ENCODE data around the gene GALNT8.

The GALNT8 gene

GRCh38 chr12:4802841-4803240 is 82.6 kb downstream of the GALNT8 start:
- DNase-seq (ENCODE audit: low read depth) = no peak

GRCh38 chr12:4806439-4807115 is 86.4 kb downstream of the GALNT8 start:
- DNase-seq (ENCODE audit: low read depth) = no peak

DNA sequence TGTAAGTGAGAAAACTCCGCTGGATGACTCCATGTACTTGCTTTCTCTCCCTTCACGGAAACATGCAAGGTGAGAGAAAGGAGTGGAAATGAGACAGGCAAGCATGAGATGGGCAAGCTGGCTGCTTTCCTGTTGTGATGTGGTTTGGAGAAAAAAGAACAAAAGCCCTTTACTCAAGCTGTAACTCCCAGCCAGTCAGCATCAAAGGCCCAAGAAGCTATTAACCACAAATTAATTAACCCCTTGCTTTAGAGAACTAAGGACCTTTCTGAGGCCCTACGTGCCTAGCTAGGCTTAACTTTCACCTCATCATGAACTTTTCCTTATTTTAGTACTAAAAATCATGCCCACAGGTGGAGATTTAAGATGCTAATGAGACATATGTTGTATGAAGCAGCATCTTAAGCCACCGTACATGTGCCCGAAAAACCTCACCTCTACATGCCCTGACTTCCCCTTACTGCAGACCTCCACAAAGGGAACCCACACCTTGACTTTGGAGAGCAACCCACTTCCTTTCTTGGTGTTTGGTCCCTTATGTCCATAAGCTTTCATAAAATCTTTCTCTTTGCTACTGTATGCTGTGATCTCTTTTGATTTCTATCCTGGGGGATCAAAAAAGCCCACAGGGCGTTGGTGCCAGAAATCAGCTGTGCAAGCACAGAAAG is 87.0 kb downstream of the GALNT8 start:
- no peak for DNase-seq (ENCODE audit: low read depth)

DNA sequence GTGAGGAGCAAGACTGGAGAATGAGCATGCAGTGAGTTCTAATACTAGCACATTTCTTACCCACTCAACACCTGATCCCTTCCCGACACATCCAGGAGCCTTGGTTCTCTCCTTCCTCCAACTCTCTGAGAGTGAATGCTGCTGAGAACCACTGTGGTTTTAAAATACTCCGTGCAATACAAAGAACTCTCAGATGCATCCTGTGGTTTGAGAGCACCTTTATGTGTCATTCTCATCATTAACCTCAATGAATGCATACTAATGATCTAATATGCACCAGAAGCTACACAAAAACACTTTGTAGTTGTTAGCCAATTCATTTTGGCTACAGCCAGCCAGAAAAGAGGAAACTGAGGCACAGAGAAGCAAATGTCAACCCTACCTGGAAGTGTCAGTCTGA is 87.6 kb downstream of the GALNT8 start:
- no peak for DNase-seq (ENCODE audit: low read depth)

GRCh38 chr12:4809013-4809448 is 88.8 kb downstream of the GALNT8 start:
- no peak for DNase-seq (ENCODE audit: low read depth)

GRCh38 chr12:4809449-4810218 is 89.4 kb downstream of the GALNT8 start:
- DNase-seq (ENCODE audit: low read depth) = no peak

- no peak for DNase-seq (ENCODE audit: low read depth)
These were observed 90.0 kb downstream of the GALNT8 start for GRCh38 chr12:4810219-4810671.

- DNase-seq (ENCODE audit: low read depth) = no peak
These were observed 92.6 kb downstream of the GALNT8 start for GRCh38 chr12:4812624-4813327.

DNA sequence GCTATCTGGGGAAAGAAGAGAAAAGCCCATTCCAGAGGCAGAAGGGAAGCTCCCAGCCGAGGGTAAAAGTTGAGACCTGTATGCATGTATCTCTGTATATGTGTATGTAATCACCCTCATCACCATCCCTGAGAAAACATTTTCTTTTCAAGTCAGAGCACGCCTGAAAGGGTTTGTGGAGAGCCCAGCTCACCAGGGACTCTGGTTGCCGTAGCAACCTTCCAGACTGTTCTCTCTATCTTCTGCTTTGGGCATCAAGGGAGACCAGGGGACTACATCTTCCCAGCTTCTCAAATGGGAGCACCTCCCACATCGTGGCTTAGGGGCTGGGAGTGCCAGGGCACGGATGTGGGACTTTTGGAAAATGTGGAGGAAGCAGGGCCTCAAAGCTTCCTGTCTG is 93.5 kb downstream of the GALNT8 start:
- no peak for DNase-seq (ENCODE audit: low read depth)

DNA sequence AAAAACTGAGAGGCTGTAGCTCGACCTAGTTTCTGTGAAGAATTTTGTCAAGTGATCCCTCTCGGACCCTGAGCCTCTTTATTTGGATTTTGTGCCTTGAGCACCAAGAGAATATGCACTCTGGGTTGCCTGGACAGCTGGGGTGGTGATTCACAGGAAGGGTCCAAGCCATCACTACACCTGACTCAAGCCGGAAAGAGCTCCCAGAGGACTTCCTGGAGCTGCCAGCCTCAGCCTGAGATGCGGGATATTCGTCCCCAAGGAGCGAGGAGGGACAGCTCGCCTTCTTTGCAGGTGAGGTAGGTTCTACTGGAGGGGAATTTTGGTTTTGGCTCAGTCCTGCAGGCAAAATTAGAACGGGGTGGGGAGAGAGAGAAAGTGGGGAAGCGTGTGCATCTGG is 94.3 kb downstream of the GALNT8 start:
- no peak for DNase-seq (ENCODE audit: low read depth)

DNA sequence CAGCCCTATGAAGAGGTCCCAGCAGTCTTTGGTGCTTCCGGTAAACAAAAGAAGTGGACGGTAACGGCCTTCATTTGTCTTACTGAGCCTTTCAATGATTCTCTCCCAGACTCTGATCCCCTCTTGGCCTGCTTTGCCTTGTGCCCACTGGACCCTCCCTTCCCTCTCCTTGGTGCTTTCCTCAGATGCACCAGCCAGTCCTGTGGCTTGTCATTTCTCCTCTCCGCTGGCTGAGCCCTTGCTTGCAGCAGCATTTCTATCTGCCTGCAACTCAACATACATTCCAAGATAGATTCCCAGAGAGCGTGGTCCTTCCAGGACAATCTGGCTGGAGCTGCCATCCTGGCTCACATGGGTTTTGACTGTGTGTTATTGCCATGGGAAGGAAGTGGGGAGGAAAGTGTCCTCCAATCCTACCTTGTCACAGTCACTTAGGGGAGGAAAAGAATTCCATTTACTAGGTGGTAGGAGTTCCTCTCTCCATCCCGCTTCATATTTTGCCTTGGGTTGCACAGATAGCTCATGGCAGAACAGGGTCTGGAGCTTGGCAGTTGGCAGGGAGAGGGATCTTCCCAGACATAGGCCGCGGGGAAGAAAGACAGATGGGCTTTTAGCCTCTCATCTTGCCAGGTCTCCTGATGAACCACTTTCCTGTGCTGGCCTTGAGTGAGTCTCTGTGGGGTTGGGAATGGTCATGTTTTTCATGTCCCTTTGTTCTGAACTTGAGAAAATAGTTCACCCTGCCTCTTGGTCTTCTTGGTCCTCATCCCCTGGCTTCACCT is 96.7 kb downstream of the GALNT8 start:
- DNase-seq (ENCODE audit: low read depth) = no peak

- no peak for DNase-seq (ENCODE audit: low read depth)
These were observed 97.7 kb downstream of the GALNT8 start for GRCh38 chr12:4817880-4818279.

GRCh38 chr12:4819654-4820053 is 99.5 kb downstream of the GALNT8 start:
- no peak for DNase-seq (ENCODE audit: low read depth)

DNA sequence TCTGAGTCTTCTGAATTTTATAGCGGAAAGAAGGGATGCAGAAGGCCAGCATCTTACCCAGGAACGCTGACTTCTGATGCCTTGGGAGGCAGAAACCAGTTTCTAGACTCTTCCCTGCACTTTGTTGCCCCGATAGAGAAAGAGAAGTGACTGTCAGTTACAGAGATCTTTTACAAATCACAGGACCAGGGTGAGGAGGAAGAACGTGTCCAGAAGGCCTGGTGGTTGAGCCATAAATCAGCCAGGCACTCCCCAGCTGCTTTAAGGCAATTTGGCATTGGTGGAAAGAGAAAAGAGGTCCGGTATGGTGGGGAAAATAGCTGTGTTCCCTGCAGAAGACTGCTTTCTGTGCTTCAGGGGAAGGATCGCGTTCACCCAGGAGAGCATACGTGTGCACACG is 100.8 kb downstream of the GALNT8 start:
- no peak for DNase-seq (ENCODE audit: low read depth)
